Stimulated activated naive CD4-positive, alpha-beta T cell (primary cell): ENCODE data around the gene BROX.
"Not testable (repeated sequence)": the region's sequence is repeated elsewhere in the genome, so short reads cannot be mapped to it uniquely, and the experiment has no call there.

ENCODE experiments used
- DNase-seq, 6 experiments: peaks; one replicate each; lab custom pipeline; 2025; lab: John Stamatoyannopoulos, UW

The BROX gene

DNA sequence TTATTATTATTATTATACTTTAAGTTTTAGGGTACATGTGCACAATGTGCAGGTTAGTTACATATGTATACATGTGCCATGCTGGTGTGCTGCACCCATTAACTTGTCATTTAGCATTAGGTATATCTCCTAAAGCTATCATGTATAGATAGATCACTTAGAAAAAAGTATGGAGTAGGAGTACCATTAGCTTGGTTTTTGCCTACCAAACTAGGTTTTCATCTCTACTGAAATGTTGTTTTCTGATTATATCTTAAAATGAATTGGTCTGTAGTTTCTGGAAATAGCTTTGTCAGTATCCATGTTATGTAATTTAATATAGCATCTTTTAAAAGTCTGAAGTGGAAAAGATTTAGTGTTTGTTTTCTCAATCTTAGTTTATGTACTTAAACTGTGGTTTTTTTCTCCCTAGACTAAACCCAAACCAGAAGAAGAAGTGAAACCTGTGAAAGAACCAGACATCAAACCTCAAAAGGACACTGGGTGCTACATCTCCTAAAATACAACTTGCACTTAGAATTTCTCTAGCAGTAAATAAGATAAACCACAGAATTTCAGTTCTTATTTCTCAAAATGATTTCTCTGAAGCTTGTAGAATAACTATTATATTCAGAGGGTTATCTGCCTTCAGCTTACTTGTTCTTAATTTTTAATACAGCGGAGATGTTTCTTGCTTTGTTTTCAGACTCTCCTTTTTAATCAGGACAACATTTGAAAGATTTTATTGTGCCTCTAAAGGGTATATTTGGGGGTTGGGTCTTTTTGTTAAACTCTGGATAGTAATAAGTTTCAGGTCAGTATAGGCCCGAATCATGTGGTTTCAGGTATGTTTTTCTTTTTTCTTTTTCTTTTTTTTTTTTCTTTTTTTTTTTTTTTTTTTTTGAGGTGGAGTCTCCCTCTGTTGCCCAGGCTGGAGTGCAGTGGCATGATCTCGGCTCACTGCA lies 20.1 kb downstream of the BROX start:
- DNase-seq, result no peak

DNA sequence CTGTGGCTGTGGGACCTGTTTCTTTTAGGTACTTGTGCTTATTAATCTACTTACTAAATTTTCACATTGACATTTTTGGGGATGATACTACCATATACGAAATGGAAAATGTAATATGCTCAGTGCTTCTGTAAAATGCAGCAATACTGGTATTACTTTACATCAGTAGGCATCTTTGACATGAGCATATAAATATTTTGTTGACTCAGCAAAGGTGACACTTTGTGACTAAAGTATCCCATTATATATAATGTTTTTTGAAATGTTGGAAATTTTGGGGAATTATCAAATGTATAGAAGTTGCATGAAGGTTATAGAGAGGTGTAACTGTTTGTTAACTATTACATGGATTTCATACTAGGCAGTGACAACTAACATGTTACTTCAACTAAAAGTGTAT lies 22.4 kb downstream of the BROX start:
- DNase-seq, result no peak

DNA sequence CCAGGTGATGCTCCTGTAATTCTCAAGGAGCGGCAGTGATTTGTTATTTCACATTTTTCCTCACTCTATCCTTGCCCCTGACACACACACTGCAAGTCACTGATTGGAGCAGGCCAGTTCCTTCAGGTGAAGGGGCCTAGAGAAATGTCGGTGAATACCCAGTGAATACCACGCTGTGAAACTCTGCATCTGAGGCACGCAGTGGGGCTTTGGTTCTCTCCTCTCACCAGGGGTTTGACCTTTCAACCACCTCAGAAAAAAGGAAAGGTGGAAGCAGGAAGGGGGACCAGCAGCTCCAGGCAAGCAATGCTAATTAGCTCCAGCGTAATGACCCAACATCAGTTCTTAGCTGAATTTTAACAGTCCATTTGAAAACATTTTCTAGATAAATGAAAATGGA lies 24.1 kb downstream of the BROX start:
- DNase-seq, result no peak

DNA sequence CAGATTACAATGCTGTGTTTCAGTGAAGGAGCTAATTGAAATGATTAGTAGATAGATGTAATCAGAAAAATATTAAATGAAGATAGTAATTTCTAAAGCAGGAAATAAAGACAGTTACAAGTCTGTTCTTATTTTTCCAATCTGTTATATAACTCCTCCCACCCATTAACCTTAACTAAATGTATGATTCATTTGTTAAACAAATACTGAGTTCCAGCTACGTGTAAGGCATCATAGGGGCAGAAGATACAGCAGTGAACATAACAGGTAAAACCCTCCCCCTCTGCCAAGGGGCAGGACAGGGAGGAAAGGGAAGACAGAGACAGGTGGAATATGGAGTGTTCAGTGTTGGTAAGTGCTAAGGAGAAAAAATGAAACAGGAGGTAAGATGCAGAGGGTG lies 24.6 kb downstream of the BROX start, which contains the start of gene FAM177B:
Gene FAM177B, plus strand, starts transcription at position 231 of the 400 bp plus-strand sequence. CDS start 9,344 bp downstream, outside the sequence.
- no peak for DNase-seq

DNA sequence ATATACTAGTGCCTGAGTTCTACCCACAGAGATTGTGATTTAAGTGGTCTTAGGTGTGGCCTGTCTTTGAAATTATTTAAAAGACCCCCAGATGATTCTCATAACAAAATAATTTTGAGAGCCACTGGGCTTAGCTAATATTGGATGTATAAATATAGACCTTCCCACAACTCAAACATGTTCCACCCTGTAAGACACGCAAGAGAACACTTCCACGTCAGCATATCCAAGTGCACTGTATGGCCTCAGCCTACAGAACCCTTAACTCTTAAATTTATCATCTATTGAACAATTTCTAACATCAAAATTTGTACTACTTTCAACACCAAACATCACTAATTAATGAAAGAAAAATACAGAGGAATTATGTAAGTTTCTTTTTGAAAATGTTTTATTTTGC lies 27.1 kb downstream of the BROX start:
- no peak for DNase-seq

DNA sequence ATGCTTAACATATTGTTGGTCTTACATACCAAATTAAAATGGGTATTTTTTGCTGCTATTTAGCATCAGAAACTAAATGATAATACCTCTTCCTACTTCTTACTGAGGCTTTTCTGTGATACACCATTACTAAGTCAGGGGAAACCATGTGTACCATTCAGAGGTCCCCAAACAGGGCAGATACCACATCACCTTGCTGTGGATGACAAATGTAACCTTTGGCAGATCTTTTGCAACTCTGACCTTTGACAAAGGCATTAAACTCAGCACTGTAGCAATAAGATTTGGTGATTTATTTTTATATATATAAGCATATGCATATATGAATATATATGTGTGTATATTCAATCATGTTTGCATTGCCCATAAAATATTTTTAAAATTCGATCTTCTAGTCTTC lies 27.6 kb downstream of the BROX start:
- no peak for DNase-seq

DNA sequence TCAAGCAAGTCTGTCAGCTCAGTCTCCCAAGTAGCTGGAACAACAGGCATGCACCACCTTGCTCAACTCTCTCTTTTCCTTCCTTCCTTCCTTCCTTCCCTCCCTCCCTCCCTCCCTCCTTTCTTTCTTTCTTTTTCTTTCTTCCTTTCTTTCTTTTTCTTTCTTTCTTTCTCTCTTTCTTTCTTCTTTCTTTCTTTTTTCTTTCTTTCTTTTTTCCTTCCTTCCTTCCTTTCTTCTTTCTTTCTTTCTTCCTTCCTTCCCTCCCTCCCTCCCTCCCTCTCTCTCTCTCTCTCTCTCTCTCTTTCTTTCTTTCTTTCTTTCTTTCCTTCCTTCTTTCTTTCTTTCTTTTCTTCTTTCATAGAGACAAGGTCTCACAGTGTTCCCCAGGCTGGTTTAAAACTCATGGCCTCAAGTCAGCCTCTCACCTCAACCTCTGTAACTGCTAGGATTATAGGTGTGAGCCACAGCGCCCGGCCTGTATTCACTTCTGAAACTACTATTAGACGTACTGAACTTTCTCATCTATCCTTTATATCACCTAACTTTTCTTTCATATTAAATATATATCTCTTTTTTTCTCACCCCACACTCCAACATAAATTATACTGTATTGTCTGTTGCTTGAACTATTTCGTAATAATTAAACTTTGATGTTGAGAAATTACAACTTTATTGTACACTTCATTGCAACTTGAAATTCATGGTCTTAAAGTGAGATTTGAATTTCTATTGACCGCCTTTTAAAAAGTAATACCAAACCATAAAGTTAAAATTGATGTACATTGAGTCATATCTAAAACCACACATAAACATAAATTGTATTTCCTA lies 29.5 kb downstream of the BROX start:
- DNase-seq, result not testable (repeated sequence)

DNA sequence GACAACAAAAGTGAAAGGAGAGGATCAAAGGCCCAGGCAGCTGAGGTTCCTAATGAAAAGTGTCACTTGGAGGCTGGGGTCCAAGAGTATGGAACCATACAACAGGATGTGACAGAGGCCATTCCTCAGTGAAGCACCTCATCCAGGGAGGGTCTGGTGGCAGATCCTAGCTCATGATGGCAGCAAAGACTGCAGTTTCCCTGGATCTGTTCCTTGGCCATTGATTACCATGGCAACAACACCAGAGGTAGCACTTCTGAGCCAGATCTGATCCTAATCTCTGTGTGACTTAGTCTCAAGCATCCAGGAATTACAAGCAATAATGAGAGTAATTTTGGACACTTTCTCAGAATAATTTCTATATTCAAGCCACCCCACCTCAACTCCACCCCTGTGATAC lies 37.6 kb downstream of the BROX start:
- DNase-seq, result no peak

DNA sequence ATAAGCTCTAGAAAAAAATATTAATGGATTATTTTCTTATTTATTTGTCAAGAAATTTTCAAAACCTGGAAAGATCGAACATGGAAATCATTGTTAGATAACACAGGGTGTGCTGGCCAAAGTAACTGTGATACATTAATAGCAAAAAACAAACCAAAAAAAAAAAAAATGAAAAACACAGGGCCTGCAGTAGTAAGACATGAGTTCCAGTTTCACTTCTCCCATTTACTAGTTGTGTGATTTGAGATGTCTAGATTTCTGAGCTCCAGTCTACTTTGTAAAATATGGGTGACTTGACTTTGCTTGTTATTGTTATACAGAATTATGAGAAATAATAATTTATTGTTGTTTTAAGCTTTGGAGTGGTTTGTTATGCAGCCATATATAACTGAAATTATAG lies 38.3 kb downstream of the BROX start:
- DNase-seq, result no peak

DNA sequence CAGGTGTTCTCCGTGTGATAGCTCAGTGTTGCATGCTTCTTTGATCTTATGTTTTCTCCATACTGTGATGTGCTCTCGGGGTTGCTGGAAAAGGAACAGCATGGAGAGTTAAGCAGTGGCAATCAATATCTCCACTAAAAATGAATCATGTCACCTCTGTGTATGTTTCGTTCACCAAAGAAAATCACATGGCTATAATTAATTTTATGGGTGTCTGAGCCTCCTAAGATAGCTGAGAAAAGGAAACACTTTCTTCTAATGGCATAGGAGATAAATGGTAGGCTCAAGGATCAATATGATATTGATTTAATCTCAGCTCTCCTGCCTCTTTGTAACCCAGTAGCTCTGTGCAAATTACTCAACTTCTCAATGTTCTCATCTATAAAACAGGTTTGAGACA lies 38.9 kb downstream of the BROX start:
- DNase-seq, result no peak

DNA sequence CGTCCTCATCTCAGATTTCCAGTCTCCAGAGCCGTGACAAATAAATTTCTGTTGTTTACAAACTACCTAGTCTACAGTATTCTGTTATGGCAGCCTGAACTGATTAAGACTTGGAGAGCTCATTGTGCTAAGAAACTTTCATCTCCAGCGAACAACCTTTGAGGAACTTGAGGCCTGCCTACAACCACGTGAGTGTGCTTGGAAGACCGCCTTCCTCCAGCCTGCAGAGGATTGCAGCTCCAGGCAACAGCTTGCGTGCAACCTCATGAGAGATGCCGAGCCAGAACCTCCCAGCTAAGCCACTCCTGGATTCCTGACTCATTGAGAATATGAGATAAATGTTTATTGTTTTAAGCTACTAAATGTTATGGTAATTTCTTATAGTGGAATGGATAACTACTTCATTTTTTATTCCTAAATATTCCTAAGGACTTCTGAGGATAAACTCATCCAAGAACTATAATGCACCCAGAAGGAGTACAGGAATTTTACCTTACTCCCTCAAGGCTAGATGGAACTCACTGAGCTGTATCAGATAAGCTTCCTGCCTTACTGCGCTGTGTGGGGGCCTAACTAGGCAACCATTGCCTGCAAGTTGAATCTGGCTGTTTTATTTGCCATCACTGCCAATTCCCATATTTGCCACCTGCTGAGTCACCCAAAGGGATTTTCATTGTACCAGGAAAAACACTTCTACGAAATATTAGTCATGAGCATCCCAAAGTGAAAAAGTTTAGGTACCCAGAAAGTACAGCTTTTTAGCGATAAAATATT lies 42.2 kb downstream of the BROX start:
- no peak for DNase-seq

DNA sequence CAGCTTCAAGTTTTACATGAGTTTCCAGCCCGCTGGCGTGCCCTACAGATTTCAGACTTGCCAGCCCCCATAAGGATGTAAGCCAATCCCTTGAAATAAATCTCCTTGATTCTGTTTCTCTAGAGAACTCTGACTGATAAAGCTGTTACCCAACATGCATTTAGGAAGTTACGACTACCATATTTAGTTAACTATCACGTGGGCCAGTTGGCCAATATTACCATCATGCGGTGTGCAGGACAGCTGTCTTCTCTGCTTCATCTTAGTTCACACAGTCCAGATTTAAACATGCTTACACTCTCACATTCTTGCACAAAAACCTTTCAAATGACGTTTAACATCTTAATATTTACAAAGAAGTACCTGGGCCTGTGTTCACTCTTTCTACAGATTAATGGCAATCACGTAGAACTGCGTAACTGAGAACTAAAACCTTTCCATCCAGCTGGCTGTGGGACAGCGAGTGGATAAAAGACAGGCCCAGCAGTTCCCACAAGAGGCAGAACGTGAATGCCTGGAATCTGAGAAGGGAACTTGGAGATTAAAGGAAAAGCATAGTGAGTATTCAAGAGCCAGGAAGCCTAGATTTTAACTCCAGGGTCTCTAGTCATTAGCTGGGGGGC lies 45.4 kb downstream of the BROX start:
- DNase-seq, result no peak

DNA sequence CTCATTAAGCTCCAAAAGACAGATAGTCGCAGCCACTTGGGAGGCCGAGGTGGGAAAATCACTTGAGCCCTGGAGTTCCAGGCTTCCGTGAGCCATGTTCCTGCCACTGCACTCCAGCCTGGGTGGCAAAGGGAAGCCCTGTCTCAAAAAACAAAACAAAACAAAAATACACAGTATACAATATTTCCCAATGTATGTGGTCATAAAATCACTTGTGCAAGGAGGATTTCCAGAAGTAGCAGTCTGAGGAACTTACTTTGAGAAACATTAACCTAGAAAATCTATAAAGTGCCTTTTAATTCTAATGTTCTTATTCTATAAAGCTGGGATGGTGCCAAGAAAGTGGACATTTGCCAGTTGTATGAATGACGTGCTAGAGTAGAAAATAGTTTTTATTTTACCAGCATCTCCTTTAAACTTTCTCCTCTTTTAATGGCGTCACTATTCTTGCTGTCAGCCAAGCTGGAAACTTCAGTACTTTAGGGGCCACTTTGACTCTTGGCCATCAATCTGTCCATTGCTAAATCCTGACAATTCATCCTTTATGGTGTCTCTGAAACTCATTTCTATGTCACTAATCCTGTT lies 47.2 kb downstream of the BROX start:
- no peak for DNase-seq

DNA sequence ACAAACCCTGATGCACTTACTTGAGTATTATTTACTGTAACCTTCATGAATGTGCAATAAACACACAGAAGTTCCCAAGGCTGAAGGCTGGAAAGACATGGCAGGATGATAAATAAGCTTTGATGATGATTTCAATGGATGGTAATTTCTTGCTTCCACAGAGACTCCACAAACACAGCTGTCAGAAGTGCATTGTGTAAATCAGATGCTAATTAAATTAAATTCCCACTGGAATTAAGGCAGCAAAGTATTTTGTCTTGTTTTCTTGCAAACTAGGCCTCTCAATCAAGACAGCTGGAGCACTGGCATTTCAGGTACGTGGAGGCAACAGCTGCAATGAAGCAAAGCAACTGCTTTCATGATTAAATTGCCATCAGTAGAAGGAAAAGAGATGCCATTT lies 48.7 kb downstream of the BROX start:
- no peak for DNase-seq

DNA sequence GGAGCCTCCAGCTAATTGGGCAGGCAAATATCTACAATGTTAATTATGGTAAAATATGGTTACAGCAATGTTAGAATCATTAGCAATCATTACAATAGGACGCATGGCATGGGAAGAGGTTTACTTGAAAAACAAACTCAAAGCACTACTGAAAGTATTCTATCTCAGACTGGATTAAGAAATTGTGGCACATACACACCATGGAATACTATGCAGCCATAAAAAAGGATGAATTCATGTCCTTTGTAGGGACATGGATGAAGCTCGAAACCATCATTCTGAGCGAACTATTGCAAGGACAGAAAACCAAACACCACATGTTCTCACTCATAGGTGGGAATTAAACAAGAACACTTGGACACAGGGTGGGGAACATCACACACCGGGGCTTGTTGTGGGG lies 49.8 kb downstream of the BROX start:
- not testable (repeated sequence) for DNase-seq

DNA sequence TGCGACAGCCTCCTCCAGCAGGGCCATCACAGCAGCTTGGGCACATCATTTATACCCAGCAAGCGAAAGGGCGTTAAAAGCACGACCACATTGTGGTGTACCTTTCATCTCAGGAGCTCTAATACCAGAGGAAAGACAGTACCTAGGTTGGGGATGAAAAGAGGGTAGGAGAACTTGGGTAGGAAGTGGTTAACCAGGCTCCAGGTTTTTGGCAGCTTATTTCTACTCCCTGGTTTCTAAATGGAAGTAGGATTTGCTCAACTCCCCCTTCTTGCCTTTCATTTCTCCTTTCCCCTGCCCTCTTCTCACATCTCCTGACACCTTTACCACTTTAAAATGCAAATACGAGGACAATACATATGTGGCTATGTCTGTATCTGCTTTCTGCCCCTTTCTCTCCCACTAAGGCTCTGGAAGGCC lies 54.8 kb downstream of the BROX start:
- DNase-seq, result no peak

DNA sequence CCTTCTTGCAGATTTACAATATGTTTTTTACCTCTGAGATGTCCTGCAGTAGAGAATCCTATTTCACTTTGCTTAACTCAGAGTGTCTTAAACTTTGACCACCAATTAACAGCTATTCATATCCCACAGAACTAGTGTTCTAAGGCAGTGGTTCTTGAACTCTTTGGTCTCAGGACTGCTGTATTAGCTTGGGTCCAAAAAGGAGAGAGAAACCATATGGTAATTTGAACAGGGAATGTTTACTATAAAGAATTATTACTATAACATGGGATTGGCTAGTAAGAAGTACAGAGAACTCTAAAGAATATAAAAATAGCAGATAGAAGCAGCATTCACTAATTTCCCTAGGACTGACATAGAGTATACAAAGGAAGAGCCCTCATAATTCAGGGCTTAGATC lies 56.2 kb downstream of the BROX start:
- DNase-seq, result no peak

DNA sequence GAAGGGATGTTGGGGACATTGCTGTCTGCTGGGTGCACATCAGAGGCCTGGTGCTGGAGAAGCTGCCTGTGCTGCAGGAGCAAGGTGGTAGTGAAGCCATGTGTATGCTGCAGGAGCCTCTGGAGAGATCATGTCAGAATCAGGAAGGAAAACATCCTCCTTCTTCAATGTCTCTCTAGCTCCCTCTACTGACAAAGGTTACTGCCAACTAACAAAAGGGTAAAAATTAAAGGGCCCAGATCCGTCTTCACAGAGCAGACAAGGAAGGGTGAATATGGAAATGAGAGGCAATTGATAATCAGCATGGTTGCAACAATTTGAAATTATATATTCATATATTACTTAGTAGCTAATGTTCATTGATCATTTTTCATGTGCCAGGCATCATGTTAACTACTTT lies 56.8 kb downstream of the BROX start:
- DNase-seq, result no peak

DNA sequence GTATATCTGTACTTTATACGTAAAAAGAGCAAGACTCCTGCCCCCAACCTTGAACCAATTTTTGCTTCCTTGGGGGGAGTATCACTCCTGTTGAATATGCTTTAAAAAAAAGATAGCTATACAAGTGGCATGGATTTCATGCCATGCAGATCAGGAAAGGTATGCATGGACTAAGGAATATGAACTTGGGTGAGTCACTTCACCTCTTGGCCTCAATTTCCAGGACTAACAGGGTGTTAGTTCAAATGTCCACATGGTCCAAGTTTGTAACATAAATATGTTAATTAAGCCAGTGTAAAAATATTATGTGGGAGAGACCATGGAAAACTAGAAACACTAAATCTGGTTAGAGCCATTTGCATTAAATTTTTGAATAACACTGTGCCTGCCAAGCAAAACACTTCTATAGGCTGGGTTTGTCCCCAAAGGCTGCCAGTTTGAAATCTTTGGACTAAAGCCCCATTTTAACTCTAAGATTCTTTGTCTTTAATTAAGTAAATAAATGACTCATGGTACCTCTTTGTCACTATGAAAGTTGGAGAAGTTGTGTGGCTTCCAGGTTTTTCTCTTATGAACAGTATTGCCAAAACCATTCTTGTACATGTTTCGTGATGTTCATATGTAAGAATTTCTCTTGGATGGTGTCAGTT lies 57.7 kb downstream of the BROX start:
- no peak for DNase-seq

DNA sequence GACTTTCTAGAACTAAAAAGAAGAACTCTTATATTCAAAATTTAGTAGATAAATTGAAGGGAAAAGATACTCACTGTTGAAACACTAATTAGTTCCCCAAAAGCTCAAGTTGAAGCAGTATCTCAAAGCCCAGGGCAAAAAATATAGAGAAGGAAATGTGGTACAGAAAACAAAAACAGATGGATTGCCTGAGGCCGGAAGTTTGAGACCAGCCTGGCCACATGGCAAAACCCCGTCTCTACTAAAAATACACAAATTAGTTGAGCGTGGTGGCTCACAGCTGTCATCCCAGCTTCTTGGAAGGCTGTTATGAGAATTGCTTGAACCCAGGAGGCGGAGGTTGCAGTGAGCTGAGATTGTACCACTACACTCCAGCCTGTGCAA lies 60.6 kb downstream of the BROX start:
- DNase-seq, result peak in 2 of 6 experiments; percentile 15 to 42

DNA sequence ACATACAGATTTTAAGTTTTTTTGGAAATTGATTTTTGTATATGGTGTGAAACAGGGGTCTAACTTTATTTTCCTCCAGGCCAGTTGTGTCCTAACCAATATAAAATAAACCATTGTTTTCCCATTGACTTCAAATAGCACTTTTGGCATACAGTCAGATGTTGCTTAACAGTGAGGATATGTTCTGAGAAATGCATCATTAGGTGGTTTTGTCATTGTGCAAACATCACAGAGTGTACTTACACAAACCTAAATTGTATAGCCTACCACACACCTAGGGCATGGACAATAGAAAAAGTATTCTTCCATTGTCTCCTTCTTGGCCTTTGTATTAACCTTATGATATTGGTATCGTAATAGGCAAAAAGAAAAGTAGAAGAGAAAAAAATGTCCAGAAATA lies 65.1 kb downstream of the BROX start:
- DNase-seq, result no peak
